Body of pancreas (tissue), 4 donors: ENCODE measurements around the gene PES1.

Experiments used
- CTCF ChIP-seq, 7 experiments: fragments of 450-650 bp in 4 of 7; fragments of 200-600 bp in 3 of 7; sonication (generic) in 3 of 7; IDR thresholded peaks; one replicate each; pipeline ENCODE4 v1.5.1; 2016 to 2019; ENCODE audit warnings: antibody characterized with exemption in 7 of 7
- POLR2A ChIP-seq, 3 donors: fragments of 450-650 bp; IDR thresholded peaks; one replicate each; pipeline ENCODE4 v1.6.1; 2016; ENCODE audit warnings: antibody characterized with exemption in 3 of 3, mild to moderate bottlenecking in 2 of 3

GRCh38 chr22:30598986-30599385 is 7.3 kb upstream of the PES1 start:
- no peak for TF ChIP-seq CTCF (IDR thresholded peaks at IDR 0.05)
- TF ChIP-seq POLR2A (IDR thresholded peaks at IDR 0.05), result no peak
